ENCODE measurements around the gene FAM200A. TPM values are rescaled to one million over a fixed set of nuclear protein-coding genes. Genes with fewer than 3 reads are reported as not detected.

FAM200A gene
- total RNA-seq, 1 donor from 2014 or later, result 6.8 TPM

DNA sequence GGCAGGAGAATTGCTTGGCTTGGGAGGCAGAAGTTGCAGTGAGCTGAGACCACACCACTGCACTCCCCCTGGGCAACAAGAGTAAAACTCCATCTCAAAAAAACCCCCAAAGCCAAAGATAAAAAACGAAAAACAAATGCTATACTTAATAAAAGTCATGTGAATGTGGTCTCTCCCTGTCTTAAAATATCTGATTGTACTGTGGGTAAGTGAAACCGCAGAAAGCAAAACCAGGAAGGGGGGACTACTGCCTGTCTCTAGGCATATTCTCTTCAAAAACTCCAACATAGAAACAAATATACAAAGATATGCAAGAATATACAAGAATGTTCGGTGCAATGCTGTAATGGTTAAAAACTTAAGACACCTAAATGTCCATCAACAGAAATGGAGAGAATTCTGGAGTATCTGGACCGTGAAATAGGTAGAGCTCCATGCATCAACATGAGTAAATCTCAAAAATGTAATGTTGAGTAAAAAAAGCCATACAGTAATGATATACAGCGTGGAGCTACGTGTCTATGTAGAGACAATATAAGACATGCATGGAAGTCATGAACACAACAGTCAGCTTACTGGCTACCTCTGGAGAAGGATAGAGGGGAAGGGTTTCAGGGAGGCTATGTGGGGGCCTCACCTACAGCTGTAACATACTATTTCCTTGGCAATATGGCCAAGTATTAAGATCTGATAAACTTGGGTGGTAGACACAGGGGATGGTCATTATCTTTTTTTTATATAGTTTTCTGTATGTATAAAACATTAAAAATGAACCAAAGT is 54.0 kb downstream of the FAM200A start:
- Mint-ChIP-seq H3K9me3 (ENCODE audit: unreplicated experiment) (no peaks in the 10 kb centered on the region), H3K36me3 (ENCODE audit: low read depth, unreplicated experiment) (peaks cover 34% of the 10 kb centered on the region), H3K27me3 (ENCODE audit: unreplicated experiment) (peaks cover 12% of the 10 kb centered on the region), H3K27ac (ENCODE audit: unreplicated experiment) (peak overlapping the region; percentile 86), H3K4me3 (ENCODE audit: unreplicated experiment) (peak overlapping the region; percentile 100), H3K4me1 (ENCODE audit: unreplicated experiment) (peaks cover 30% of the 10 kb centered on the region)
- DNase-seq (ENCODE audit: low spot score), result no peak
- TF ChIP-seq CTCF (IDR thresholded peaks at IDR 0.05; ENCODE audit: unreplicated experiment), result no peak

Other genes with a start within 250 kb of the FAM200A start
- gene ARPC1A, start 226.2 kb downstream of the FAM200A start, total RNA-seq (ENCODE audit: unreplicated experiment), result 196 TPM
- gene ARPC1B, start 177.4 kb downstream of the FAM200A start, total RNA-seq (ENCODE audit: unreplicated experiment), result 124 TPM
- 107 TPM for gene PDAP1, start 143.5 kb downstream of the FAM200A start, total RNA-seq (ENCODE audit: unreplicated experiment)
- 73.4 TPM for gene BUD31, start 143.1 kb downstream of the FAM200A start, total RNA-seq (ENCODE audit: unreplicated experiment)
- gene PTCD1, start 113.3 kb downstream of the FAM200A start, total RNA-seq (ENCODE audit: unreplicated experiment), result 7.1 TPM
- gene CPSF4, start 113.2 kb downstream of the FAM200A start, total RNA-seq (ENCODE audit: unreplicated experiment), result 40.5 TPM
- gene ATP5MF, start 85.9 kb downstream of the FAM200A start, total RNA-seq (ENCODE audit: unreplicated experiment), result 281 TPM
- gene ZNF789, start 79.2 kb downstream of the FAM200A start, total RNA-seq (ENCODE audit: unreplicated experiment), result 17.1 TPM
- 24.6 TPM for gene ZNF394, start 51.8 kb downstream of the FAM200A start, total RNA-seq (ENCODE audit: unreplicated experiment)
- gene ZKSCAN5, start 47.5 kb downstream of the FAM200A start, total RNA-seq (ENCODE audit: unreplicated experiment), result 17.8 TPM
- gene ZNF655, start 6.5 kb upstream of the FAM200A start, total RNA-seq (ENCODE audit: unreplicated experiment), result 36.3 TPM
- gene TMEM225B, start 46.2 kb upstream of the FAM200A start, total RNA-seq (ENCODE audit: unreplicated experiment), result 0.46 TPM
- gene ZSCAN25, start 64.8 kb upstream of the FAM200A start, total RNA-seq (ENCODE audit: unreplicated experiment), result 23.8 TPM
- gene CYP3A5, start 127.9 kb upstream of the FAM200A start, total RNA-seq (ENCODE audit: unreplicated experiment), result 0.69 TPM
- 0.18 TPM for gene CYP3A7, start 183.1 kb upstream of the FAM200A start, total RNA-seq (ENCODE audit: unreplicated experiment)
- gene CYP3A4, start 232.1 kb upstream of the FAM200A start, total RNA-seq (ENCODE audit: unreplicated experiment), result not detected

All from endothelial cell (in vitro differentiated cells).